ENCODE results near the gene RBPJL.
A peak's percentile ranks its signal among the peaks of the same experiment; 100 is the strongest.
"Not testable (repeated sequence)": the region's sequence is repeated elsewhere in the genome, so short reads cannot be mapped to it uniquely, and the experiment has no call there.

RBPJL gene

GRCh38 chr20:45346291-45346718, 39.7 kb downstream of the RBPJL start:
- DNase-seq (ENCODE audit: insufficient read length, low spot score) = no peak
- FAIRE-seq = no peak
- TF ChIP-seq CTCF (IDR thresholded peaks at IDR 0.05; ENCODE audit: insufficient read depth, missing control alignments) = no peak

DNA sequence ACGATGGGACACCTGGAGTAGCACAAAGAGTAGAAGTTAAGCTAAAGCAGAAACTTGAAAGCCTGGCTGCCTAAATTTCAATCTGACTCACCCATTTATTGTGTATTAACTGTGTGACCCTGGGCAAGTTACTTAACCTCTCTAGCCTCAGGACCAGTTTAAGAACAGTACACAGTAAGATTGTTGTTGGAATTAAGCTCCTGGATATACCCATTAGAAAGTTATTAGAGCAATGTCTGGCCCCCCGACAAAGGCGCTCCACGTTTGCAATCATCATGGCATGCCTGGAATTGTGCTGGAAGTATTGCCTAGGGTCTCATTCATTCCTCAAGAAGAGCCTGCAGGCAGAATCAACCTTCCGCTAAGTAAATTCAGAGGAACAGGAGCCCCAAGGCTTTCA, 40.2 kb downstream of the RBPJL start:
- no peak for DNase-seq (ENCODE audit: insufficient read length, low spot score)
- no peak for FAIRE-seq
- no peak for TF ChIP-seq CTCF (IDR thresholded peaks at IDR 0.05; ENCODE audit: insufficient read depth, missing control alignments)

DNA sequence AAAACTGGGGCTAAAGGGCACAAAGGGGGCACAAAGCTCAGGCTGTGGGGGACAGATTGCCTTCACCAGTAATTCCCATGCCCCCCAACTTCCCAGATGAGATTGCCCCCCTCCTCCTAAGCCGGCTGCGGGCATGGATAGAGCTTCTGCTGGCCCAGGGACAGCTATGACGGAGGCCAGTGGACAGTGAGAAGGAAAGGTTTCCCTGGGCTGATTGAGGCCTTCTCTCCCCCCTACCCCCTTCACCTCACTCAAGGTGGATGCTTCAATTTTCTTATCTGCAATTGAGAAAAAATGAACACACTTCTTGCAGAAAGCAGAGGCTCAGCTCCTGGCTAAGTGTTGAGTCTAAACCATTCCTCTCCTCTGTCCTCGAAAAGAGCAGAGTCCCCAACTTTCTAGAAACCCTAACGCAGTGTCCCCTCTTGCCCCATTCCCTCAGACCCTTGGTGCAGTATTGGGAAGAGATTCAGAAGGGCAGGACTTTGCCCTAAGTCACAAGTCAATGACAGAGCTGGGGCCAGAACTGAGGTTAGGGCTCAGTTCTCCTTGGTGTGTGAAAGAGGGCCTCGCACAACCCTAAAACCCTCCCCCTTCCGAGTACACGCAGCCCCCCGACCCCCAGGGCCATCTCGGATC, 40.8 kb downstream of the RBPJL start:
- no peak for TF ChIP-seq CTCF (IDR thresholded peaks at IDR 0.05; ENCODE audit: insufficient read depth, missing control alignments)
- DNase-seq (ENCODE audit: insufficient read length, low spot score) = no peak
- FAIRE-seq = no peak

GRCh38 chr20:45347936-45348778, 41.5 kb downstream of the RBPJL start, which contains the start of gene SDC4:
Gene SDC4, minus strand, starts transcription at chr20:45348424. Its CDS starts 40 bp downstream, at chr20:45348384.
- DNase-seq (ENCODE audit: insufficient read length, low spot score) (peak; percentile 64), FAIRE-seq (no peak)
- TF ChIP-seq CTCF (IDR thresholded peaks at IDR 0.05; ENCODE audit: insufficient read depth, missing control alignments) = no peak

DNA sequence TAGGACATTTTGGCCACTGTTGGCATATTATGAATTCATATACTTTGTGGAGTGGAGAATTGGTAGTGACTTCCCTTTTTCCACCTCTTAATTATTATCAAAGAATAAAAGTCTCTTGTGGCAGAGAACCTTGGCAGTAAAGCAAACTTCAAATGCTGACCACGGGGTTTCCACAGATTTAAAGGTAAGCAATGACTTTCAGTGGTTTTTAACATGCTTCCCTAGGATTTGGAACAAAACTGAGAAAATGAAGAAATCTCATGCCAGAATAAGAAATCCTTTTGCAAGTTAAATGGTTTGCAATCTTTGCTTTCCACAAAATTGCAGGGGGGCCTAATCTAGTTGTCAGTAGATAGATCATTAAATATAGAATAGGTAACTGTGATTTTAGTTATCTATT, 43.6 kb downstream of the RBPJL start:
- no peak for DNase-seq (ENCODE audit: insufficient read length, low spot score)
- no peak for FAIRE-seq
- no peak for TF ChIP-seq CTCF (IDR thresholded peaks at IDR 0.05; ENCODE audit: insufficient read depth, missing control alignments)

DNA sequence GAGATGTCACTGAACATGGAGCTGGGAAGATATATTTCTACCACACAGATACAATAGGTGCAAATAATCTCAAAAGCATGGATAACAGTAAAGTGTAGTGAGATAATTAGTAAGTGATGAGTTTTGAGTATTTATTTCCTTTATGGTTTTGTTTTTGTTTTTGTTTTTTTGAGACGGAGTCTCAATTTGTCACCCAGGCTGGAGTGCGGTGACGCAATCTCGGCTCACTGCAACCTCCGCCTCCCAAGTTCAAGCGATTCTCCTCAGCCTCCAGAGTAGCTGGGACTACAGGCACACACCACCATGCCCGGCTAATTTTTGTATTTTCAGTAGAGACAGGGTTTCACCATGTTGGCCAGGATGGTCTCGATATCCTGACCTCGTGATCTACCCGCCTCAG, 44.2 kb downstream of the RBPJL start:
- DNase-seq (ENCODE audit: insufficient read length, low spot score); FAIRE-seq: not testable (repeated sequence)

DNA sequence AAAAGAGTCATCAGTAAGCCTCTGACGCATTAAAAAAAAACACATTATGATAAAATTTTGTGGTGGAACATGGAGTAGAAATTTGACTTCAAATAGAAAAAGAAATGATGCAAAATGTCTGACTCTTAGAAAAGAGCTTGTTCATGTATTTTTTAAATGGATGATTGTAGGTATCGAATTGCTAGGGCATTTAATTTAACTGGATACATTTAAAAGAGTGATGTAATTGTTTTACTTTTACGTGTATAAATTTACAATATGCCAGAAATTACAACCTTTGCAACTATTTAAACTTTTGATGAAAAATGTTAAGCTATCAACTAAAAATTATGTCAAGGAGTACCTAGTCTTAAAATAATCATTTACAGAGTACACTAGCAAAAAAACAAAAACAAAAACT, 46.1 kb downstream of the RBPJL start:
- TF ChIP-seq CTCF (IDR thresholded peaks at IDR 0.05; ENCODE audit: insufficient read depth, missing control alignments) = no peak
- DNase-seq (ENCODE audit: insufficient read length, low spot score) (no peak), FAIRE-seq (no peak)

All from D721Med (cell line).